ENCODE measurements around the gene NGFR.

The NGFR gene

GRCh38 chr17:49472527-49472926, 22.6 kb upstream of the NGFR start:
- H4K20me1 ChIP-seq (ENCODE audit: control insufficient read depth, insufficient read depth, low read depth, low read length) = no peaks in the 10 kb centered on the region
- TF ChIP-seq EZH2phosphoT487 (IDR thresholded peaks at IDR 0.05; ENCODE audit: borderline replicate concordance, low read length) (no peak), CTCF (IDR thresholded peaks at IDR 0.05; ENCODE audit: low read depth, low read length, poor library complexity, severe bottlenecking) (no peak)
- H3K27ac ChIP-seq (ENCODE audit: low read depth, low read length) = no peak overlapping the region
- H3K9me3 ChIP-seq (ENCODE audit: control insufficient read depth, insufficient read depth, low read length) = no peaks in the 10 kb centered on the region
- H3K36me3 ChIP-seq (ENCODE audit: control insufficient read depth, low read length) = no peaks in the 10 kb centered on the region
- no peaks in the 10 kb centered on the region for H3K79me2 ChIP-seq (ENCODE audit: control insufficient read depth, low read length)
- H3F3A ChIP-seq (ENCODE audit: control insufficient read depth, insufficient read depth) = no peaks in the 10 kb centered on the region
- no peak overlapping the region for H3K4me2 ChIP-seq (ENCODE audit: low read length)
- peaks cover 12% of the 10 kb centered on the region for H3K27me3 ChIP-seq (ENCODE audit: control insufficient read depth, low read length)
- no peaks in the 10 kb centered on the region for H3K4me1 ChIP-seq (ENCODE audit: control insufficient read depth, low read length)
- no peaks in the 10 kb centered on the region for H3K9me2 ChIP-seq (replicated peaks; ENCODE audit: control insufficient read depth, low read length)
- H3K4me3 ChIP-seq (ENCODE audit: low read length) = no peak overlapping the region

GRCh38 chr17:49473900-49474751, 21.0 kb upstream of the NGFR start:
- Histone ChIP-seq H3K4me1 (ENCODE audit: control insufficient read depth, low read length) (no peaks in the 10 kb centered on the region), H3K4me3 (ENCODE audit: low read length) (no peak overlapping the region), H3K4me2 (ENCODE audit: low read length) (no peak overlapping the region), H3K27ac (ENCODE audit: low read depth, low read length) (no peak overlapping the region), H3K27me3 (ENCODE audit: control insufficient read depth, low read length) (peaks cover 26% of the 10 kb centered on the region), H3K79me2 (ENCODE audit: control insufficient read depth, low read length) (no peaks in the 10 kb centered on the region), H4K20me1 (ENCODE audit: control insufficient read depth, insufficient read depth, low read depth, low read length) (no peaks in the 10 kb centered on the region), H3K9me3 (ENCODE audit: control insufficient read depth, insufficient read depth, low read length) (no peaks in the 10 kb centered on the region), H3K9me2 (replicated peaks; ENCODE audit: control insufficient read depth, low read length) (no peaks in the 10 kb centered on the region), H3F3A (ENCODE audit: control insufficient read depth, insufficient read depth) (no peaks in the 10 kb centered on the region), H3K36me3 (ENCODE audit: control insufficient read depth, low read length) (no peaks in the 10 kb centered on the region)
- TF ChIP-seq CTCF (IDR thresholded peaks at IDR 0.05; ENCODE audit: low read depth, low read length, poor library complexity, severe bottlenecking) = no peak
- TF ChIP-seq EZH2phosphoT487 (IDR thresholded peaks at IDR 0.05; ENCODE audit: borderline replicate concordance, low read length) = no peak

- no peaks in the 10 kb centered on the region for H3K79me2 ChIP-seq (ENCODE audit: control insufficient read depth, low read length)
- H3K4me3 ChIP-seq (ENCODE audit: low read length) = no peak overlapping the region
- no peaks in the 10 kb centered on the region for H3K9me3 ChIP-seq (ENCODE audit: control insufficient read depth, insufficient read depth, low read length)
- H4K20me1 ChIP-seq (ENCODE audit: control insufficient read depth, insufficient read depth, low read depth, low read length) = no peaks in the 10 kb centered on the region
- no peaks in the 10 kb centered on the region for H3F3A ChIP-seq (ENCODE audit: control insufficient read depth, insufficient read depth)
- no peak overlapping the region for H3K27ac ChIP-seq (ENCODE audit: low read depth, low read length)
- no peaks in the 10 kb centered on the region for H3K36me3 ChIP-seq (ENCODE audit: control insufficient read depth, low read length)
- H3K9me2 ChIP-seq (replicated peaks; ENCODE audit: control insufficient read depth, low read length) = no peaks in the 10 kb centered on the region
- H3K27me3 ChIP-seq (ENCODE audit: control insufficient read depth, low read length) = peaks cover 46% of the 10 kb centered on the region
- no peaks in the 10 kb centered on the region for H3K4me1 ChIP-seq (ENCODE audit: control insufficient read depth, low read length)
- no peak overlapping the region for H3K4me2 ChIP-seq (ENCODE audit: low read length)
- TF ChIP-seq CTCF (IDR thresholded peaks at IDR 0.05; ENCODE audit: low read depth, low read length, poor library complexity, severe bottlenecking) (no peak), EZH2phosphoT487 (IDR thresholded peaks at IDR 0.05; ENCODE audit: borderline replicate concordance, low read length) (no peak)
Observed at GRCh38 chr17:49477709-49478108, 17.4 kb upstream of the NGFR start.
